GM19023 (cell line): ENCODE results near the gene OR51V1.
"Not testable (repeated sequence)": the region's sequence is repeated elsewhere in the genome, so short reads cannot be mapped to it uniquely, and the experiment has no call there.

Experiments
- ATAC-seq: cut with Tn5 transposase; IDR thresholded peaks from one replicate; pipeline ENCODE4 v1.9.1; 2021; ENCODE audit warnings: mild to moderate bottlenecking, moderate library complexity; ENCODE audit not compliant: unreplicated experiment

The OR51V1 gene

GRCh38 chr11:5171856-5172255 is 28.6 kb downstream of the OR51V1 start:
- no peak for ATAC-seq

DNA sequence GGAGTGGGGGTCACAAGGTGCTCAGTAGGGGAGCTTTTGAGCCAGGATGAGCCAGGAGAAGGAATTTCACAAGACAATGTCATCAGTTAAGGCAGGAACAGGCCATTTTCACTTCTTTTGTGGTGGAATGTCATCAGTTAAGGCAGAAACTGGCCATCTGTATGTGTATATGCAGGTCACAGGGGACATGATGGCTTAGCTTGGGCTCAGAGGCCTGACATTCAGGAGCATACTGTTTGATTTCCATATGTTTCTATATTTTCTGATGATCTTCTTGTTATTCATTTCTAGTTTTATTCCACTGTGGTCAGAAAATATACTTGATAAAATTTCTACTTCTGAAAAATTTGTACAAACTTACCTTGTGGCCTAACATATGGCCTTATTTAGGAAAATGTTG is 34.6 kb downstream of the OR51V1 start:
- ATAC-seq: not testable (repeated sequence)

DNA sequence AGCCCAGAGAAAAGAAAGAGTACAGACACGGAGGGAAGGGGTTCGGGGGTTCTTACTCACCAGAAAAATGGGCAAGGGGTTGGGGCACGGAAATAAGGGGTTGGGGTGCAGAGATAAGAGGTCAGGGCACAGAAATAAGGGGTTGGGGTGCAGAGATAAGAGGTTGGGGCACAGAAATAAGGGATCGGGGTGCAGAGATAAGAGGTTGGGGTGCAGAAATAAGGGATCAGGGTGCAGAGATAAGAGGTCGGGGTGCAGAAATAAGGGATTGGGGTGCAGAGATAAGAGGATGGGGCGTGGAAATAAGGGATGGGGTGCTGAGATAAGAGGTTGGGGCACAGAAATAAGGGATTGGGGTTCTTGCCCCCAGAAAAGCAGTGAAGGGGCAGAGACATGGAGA is 35.7 kb downstream of the OR51V1 start:
- ATAC-seq: not testable (repeated sequence)

DNA sequence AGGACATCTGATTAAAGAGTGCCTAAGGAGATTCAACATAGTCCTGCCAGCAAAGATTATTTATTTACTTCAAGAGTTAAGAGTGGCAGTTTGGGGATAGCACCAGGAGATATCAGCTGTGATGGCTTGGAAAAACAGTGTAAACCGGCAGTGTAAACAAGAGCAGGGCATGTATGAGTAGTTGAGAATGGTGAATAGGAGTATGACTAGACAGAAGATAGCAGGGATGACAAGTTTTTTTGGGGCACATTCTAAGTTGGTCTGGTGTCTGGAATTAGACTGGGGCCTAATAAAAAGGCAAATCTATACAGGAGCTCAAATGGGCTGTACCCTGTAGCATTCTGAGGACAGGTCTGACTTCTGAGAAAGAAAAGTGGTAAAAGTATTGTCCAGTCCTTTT is 39.4 kb downstream of the OR51V1 start:
- ATAC-seq: not testable (repeated sequence)

GRCh38 chr11:5160217-5160616 is 40.3 kb downstream of the OR51V1 start:
- not testable (repeated sequence) for ATAC-seq

- no peak for ATAC-seq
Measured at GRCh38 chr11:5159806-5160205, 40.7 kb downstream of the OR51V1 start.

- no peak for ATAC-seq
Measured at GRCh38 chr11:5154657-5155056, 45.8 kb downstream of the OR51V1 start, which contains the start of gene OR52A1. Gene OR52A1 (minus strand): TSS chr11:5154757. CDS start chr11:5152369, 2,388 bp downstream.

DNA sequence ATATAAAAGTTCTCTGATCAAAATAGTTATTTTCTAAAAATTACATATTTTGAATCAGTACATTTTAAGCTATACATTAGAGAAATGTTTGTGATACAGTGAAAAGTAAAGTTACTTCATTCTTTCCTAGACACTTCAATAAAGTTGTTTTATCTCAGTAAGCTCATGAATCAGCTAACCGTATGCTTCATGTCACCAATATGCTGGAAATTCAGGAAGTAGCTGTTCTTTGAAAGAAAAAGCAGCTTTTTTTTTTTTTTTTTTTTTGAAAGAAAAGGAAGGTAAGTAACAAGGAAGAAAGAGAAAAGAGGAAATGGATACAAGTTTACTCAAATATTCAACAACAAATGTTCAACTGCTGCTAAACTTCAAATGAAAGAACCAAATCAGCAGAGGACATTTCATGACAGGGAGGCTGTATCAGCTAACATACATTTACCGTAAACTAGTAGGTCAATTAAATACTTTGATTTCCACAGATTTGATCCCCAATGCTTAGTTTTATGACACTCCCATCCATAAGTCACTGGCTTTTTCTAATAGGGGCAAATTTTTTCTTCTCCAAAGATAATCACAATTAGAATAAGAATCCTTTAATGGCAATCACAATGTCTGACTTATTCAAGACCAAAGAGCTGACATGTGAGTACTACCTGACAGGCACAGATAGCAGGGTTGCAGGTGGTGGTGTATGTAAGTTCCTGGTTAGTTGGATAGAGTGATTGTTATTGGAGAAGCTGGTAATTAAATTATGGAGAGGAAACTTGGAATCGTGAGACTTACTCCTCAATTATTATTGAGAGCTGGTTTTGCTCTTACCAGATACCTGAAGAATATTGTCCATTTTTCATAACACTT is 46.7 kb downstream of the OR51V1 start:
- no peak for ATAC-seq

DNA sequence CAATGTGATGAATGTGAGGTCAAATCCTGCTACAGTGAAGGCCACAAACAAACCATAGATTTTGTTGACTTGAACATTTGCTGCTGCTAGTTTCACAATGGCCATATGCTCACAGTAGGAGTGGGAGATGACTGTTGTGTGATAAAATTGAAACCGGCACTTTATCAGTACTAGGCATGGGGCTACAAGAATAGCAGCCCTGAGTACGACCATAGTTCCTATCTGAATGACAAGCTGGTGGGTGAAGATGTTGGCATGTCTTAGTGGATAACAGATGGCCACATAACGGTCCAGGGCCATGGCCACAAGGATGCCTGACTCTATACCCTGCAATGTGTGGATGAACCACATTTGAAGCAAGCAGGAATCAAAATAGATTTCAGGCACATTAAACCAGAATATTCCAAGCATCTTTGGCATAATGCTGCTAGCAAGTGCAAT is 48.7 kb downstream of the OR51V1 start:
- ATAC-seq: no peak
